HEK293 (cell line): ENCODE measurements around the gene TUBB4A.

Experiments used
- CTCF ChIA-PET: fragments of 350-600 bp; formaldehyde crosslinking; extraction: SDS; loops from one replicate; lab custom pipeline; 2021; ENCODE audit warnings: antibody characterized with exemption; lab: Yijun Ruan, JAX
- POLR2A ChIA-PET: fragments of 300-600 bp; formaldehyde crosslinking; extraction: SDS; loops from one replicate; lab custom pipeline; 2020; ENCODE audit warnings: antibody characterized with exemption, inconsistent platforms; lab: Yijun Ruan, JAX
- H3K27ac ChIP-seq: fragments of 200-500 bp; sonication (Bioruptor generic); 2 replicates; pipeline ENCODE4 v1.5.1; 2014; ENCODE audit warnings: low read depth, low read length, control low read depth, inconsistent platforms; ENCODE audit errors: extremely low read depth
- H3K36me3 ChIP-seq, 2 experiments: fragments of 200-500 bp in 1 of 2; sonication (Bioruptor generic) in 1 of 2; 1 replicate in 1 of 2; 2 replicates in 1 of 2; pipeline ENCODE4 v1.5.1; 2014 to 2017; ENCODE audit warnings: inconsistent platforms in 2 of 2, low read length in 2 of 2; ENCODE audit not compliant: control insufficient read depth in 2 of 2, insufficient read depth in 1 of 2
- H3K4me1 ChIP-seq: fragments of 200-500 bp; sonication (Bioruptor generic); 2 replicates; pipeline ENCODE4 v1.5.1; 2014; ENCODE audit warnings: mild to moderate bottlenecking, low read length, inconsistent platforms; ENCODE audit not compliant: control insufficient read depth, insufficient read depth
- H3K4me3 ChIP-seq: 2 replicates; pipeline ENCODE4 v1.5.1; 2011; ENCODE audit warnings: low read depth, mild to moderate bottlenecking, control low read depth, low read length, moderate library complexity
- H3K9me3 ChIP-seq: fragments of 200-500 bp; sonication (Bioruptor generic); 2 replicates; pipeline ENCODE4 v1.5.1; 2014; ENCODE audit warnings: low read depth, low read length, inconsistent platforms; ENCODE audit not compliant: control insufficient read depth, insufficient read depth
- BCL11B ChIP-seq: fragments of 450-650 bp; formaldehyde crosslinking; IDR thresholded peaks from 2 replicates; pipeline ENCODE4 v1.5.1; 2016; ENCODE audit warnings: low read depth, missing biosample characterization, missing genetic modification characterization
- EGR2 ChIP-seq: fragments of 450-650 bp; formaldehyde crosslinking; IDR thresholded peaks from 2 replicates; pipeline ENCODE4 v1.5.1; 2016; ENCODE audit warnings: low read depth, missing biosample characterization, missing genetic modification characterization
- FEZF1 ChIP-seq: fragments of 450-650 bp; formaldehyde crosslinking; IDR thresholded peaks from 2 replicates; pipeline ENCODE4 v1.5.1; 2016; ENCODE audit warnings: missing biosample characterization, missing genetic modification characterization
- GLI4 ChIP-seq: fragments of 450-650 bp; formaldehyde crosslinking; IDR thresholded peaks from 2 replicates; pipeline ENCODE4 v1.5.1; 2016; ENCODE audit warnings: missing biosample characterization, missing genetic modification characterization
- KLF1 ChIP-seq: fragments of 450-650 bp; formaldehyde crosslinking; IDR thresholded peaks from 2 replicates; pipeline ENCODE4 v1.5.1; 2016; ENCODE audit warnings: missing biosample characterization, missing genetic modification characterization
- KLF7 ChIP-seq: fragments of 450-650 bp; formaldehyde crosslinking; IDR thresholded peaks from 2 replicates; pipeline ENCODE4 v1.5.1; 2016; ENCODE audit warnings: missing biosample characterization, missing genetic modification characterization, borderline replicate concordance
- KLF8 ChIP-seq: fragments of 450-650 bp; formaldehyde crosslinking; IDR thresholded peaks from 2 replicates; pipeline ENCODE4 v1.5.1; 2016; ENCODE audit warnings: missing biosample characterization, missing genetic modification characterization
- MYNN ChIP-seq: fragments of 450-650 bp; formaldehyde crosslinking; IDR thresholded peaks from 2 replicates; pipeline ENCODE4 v1.5.1; 2016; ENCODE audit warnings: missing biosample characterization, missing genetic modification characterization, borderline replicate concordance
- RBAK ChIP-seq: fragments of 450-650 bp; formaldehyde crosslinking; IDR thresholded peaks from 2 replicates; pipeline ENCODE4 v1.5.1; 2016; ENCODE audit warnings: missing biosample characterization, missing genetic modification characterization
- REPIN1 ChIP-seq: fragments of 450-650 bp; formaldehyde crosslinking; IDR thresholded peaks from 2 replicates; pipeline ENCODE4 v1.5.1; 2017; ENCODE audit warnings: missing biosample characterization, missing genetic modification characterization, low read depth
- ZBTB20 ChIP-seq: fragments of 450-650 bp; formaldehyde crosslinking; IDR thresholded peaks from 2 replicates; pipeline ENCODE4 v1.5.1; 2016; ENCODE audit warnings: missing biosample characterization, missing genetic modification characterization
- ZBTB26 ChIP-seq: fragments of 450-650 bp; formaldehyde crosslinking; optimal IDR thresholded peaks from 2 replicates; pipeline ENCODE3; 2016; ENCODE audit warnings: missing biosample characterization, mild to moderate bottlenecking, missing genetic modification characterization
- ZBTB48 ChIP-seq: fragments of 450-650 bp; formaldehyde crosslinking; IDR thresholded peaks from 2 replicates; pipeline ENCODE4 v1.5.1; 2016; ENCODE audit warnings: missing biosample characterization, missing genetic modification characterization
- ZBTB7A ChIP-seq: fragments of 450-650 bp; formaldehyde crosslinking; IDR thresholded peaks from 2 replicates; pipeline ENCODE4 v1.5.1; 2016; ENCODE audit warnings: low read depth, missing biosample characterization, missing genetic modification characterization
- ZFP3 ChIP-seq: fragments of 450-650 bp; formaldehyde crosslinking; IDR thresholded peaks from 2 replicates; pipeline ENCODE4 v1.5.1; 2016; ENCODE audit warnings: low read depth, missing biosample characterization, missing genetic modification characterization
- ZFP37 ChIP-seq: fragments of 450-650 bp; formaldehyde crosslinking; IDR thresholded peaks from 2 replicates; pipeline ENCODE4 v1.5.1; 2016; ENCODE audit warnings: missing biosample characterization, missing genetic modification characterization
- ZFP41 ChIP-seq: fragments of 450-650 bp; formaldehyde crosslinking; IDR thresholded peaks from 2 replicates; pipeline ENCODE4 v1.5.1; 2016; ENCODE audit warnings: missing biosample characterization, missing genetic modification characterization, borderline replicate concordance
- ZNF114 ChIP-seq: fragments of 450-650 bp; formaldehyde crosslinking; IDR thresholded peaks from 2 replicates; pipeline ENCODE4 v1.5.0; 2017; ENCODE audit warnings: missing biosample characterization, missing genetic modification characterization
- ZNF132 ChIP-seq: fragments of 450-650 bp; formaldehyde crosslinking; IDR thresholded peaks from 2 replicates; pipeline ENCODE4 v1.5.1; 2017; ENCODE audit warnings: missing biosample characterization, missing genetic modification characterization, borderline replicate concordance
- ZNF16 ChIP-seq: fragments of 450-650 bp; formaldehyde crosslinking; IDR thresholded peaks from 2 replicates; pipeline ENCODE4 v1.5.1; 2016; ENCODE audit warnings: low read depth, missing biosample characterization, missing genetic modification characterization
- ZNF18 ChIP-seq: fragments of 450-650 bp; formaldehyde crosslinking; IDR thresholded peaks from 2 replicates; pipeline ENCODE4 v1.5.1; 2016; ENCODE audit warnings: missing biosample characterization, missing genetic modification characterization
- ZNF211 ChIP-seq: fragments of 450-650 bp; formaldehyde crosslinking; IDR thresholded peaks from 2 replicates; pipeline ENCODE4 v1.5.1; 2016; ENCODE audit warnings: low read depth, missing biosample characterization, missing genetic modification characterization
- ZNF248 ChIP-seq: fragments of 450-650 bp; formaldehyde crosslinking; IDR thresholded peaks from 2 replicates; pipeline ENCODE4 v1.5.1; 2017; ENCODE audit warnings: missing biosample characterization, missing genetic modification characterization
- ZNF366 ChIP-seq: fragments of 450-650 bp; formaldehyde crosslinking; conservative IDR thresholded peaks from 2 replicates; pipeline ENCODE4 v1.5.1; 2016; ENCODE audit warnings: missing biosample characterization, missing genetic modification characterization
- ZNF404 ChIP-seq: fragments of 450-650 bp; formaldehyde crosslinking; IDR thresholded peaks from 2 replicates; pipeline ENCODE4 v1.5.1; 2017; ENCODE audit warnings: missing biosample characterization, missing genetic modification characterization
- ZNF473 ChIP-seq: fragments of 450-650 bp; formaldehyde crosslinking; IDR thresholded peaks from 2 replicates; pipeline ENCODE4 v1.5.1; 2017; ENCODE audit warnings: missing biosample characterization, missing genetic modification characterization
- ZNF510 ChIP-seq: fragments of 450-650 bp; formaldehyde crosslinking; IDR thresholded peaks from 2 replicates; pipeline ENCODE4 v1.5.1; 2018; ENCODE audit warnings: mild to moderate bottlenecking, missing genetic modification characterization, missing biosample characterization; ENCODE audit not compliant: insufficient replicate concordance
- ZNF513 ChIP-seq: fragments of 450-650 bp; IDR thresholded peaks from 2 replicates; pipeline ENCODE4 v1.5.1; 2018; ENCODE audit warnings: missing biosample characterization, missing genetic modification characterization
- ZNF530 ChIP-seq: fragments of 450-650 bp; formaldehyde crosslinking; IDR thresholded peaks from 2 replicates; pipeline ENCODE4 v1.5.1; 2016; ENCODE audit warnings: low read depth, missing biosample characterization, missing genetic modification characterization
- ZNF544 ChIP-seq: fragments of 450-650 bp; formaldehyde crosslinking; IDR thresholded peaks from 2 replicates; pipeline ENCODE4 v1.5.0; 2017; ENCODE audit warnings: missing biosample characterization, missing genetic modification characterization
- ZNF600 ChIP-seq: fragments of 450-650 bp; formaldehyde crosslinking; IDR thresholded peaks from 2 replicates; pipeline ENCODE4 v1.5.1; 2016; ENCODE audit warnings: missing biosample characterization, missing genetic modification characterization
- ZNF747 ChIP-seq: fragments of 450-650 bp; formaldehyde crosslinking; IDR thresholded peaks from 2 replicates; pipeline ENCODE4 v1.5.1; 2016; ENCODE audit warnings: missing biosample characterization, missing genetic modification characterization
- ZNF776 ChIP-seq: fragments of 450-650 bp; formaldehyde crosslinking; IDR thresholded peaks from 2 replicates; pipeline ENCODE4 v1.5.0; 2017; ENCODE audit warnings: missing biosample characterization, missing genetic modification characterization, borderline replicate concordance
- ZSCAN18 ChIP-seq: fragments of 450-650 bp; formaldehyde crosslinking; IDR thresholded peaks from 2 replicates; pipeline ENCODE4 v1.5.1; 2016; ENCODE audit warnings: missing biosample characterization, missing genetic modification characterization

TUBB4A gene

GRCh38 chr19:6532244-6532999, 30.3 kb upstream of the TUBB4A start:
- Histone ChIP-seq H3K36me3 (peaks cover 0 to 21% of the 10 kb centered on the region in 2 experiments; a peak in 1 of 3 replicates), H3K4me3 (no peak overlapping the region), H3K4me1 (no peaks in the 10 kb centered on the region; the same call in 1 of the 2 replicates), H3K27ac (no peak overlapping the region), H3K9me3 (no peaks in the 10 kb centered on the region)
- CTCF ChIA-PET: interaction anchor here (0.6 kb wide), 1 partner anchor 402 kb away, joined by 3 read pairs; no protein-coding TSS in a partner anchor
- POLR2A ChIA-PET: interaction anchor here (0.6 kb wide), 1 partner anchor 324 kb away, joined by 5 read pairs; no protein-coding TSS in a partner anchor
- TF ChIP-seq ZNF544 (tag by site-specific recombination): no peak
- TF ChIP-seq ZFP3 (tag by site-specific recombination): no peak
- TF ChIP-seq ZNF510 (tag by site-specific recombination): no peak
- 0 out of 2 replicates have a peak, but pooled peaks have one; percentile 59 for TF ChIP-seq ZBTB48 (tag by site-specific recombination)
- peak; percentile 16; the same call in 1 of the 2 replicates for TF ChIP-seq BCL11B (tag by site-specific recombination)
- TF ChIP-seq KLF1 (tag by site-specific recombination): peak; percentile 46
- TF ChIP-seq ZBTB26 (tag by site-specific recombination): peak; percentile 29
- TF ChIP-seq ZBTB20: peak; percentile 45; the same call in 1 of the 2 replicates
- TF ChIP-seq ZNF600 (tag by site-specific recombination): peak; percentile 69
- peak; percentile 100 for TF ChIP-seq EGR2 (tag by site-specific recombination)
- peak; percentile 34; the same call in 1 of the 2 replicates for TF ChIP-seq ZNF747 (tag by site-specific recombination)
- TF ChIP-seq ZFP37: no peak
- TF ChIP-seq ZBTB7A: peak; percentile 99
- TF ChIP-seq ZNF132 (tag by site-specific recombination): no peak
- TF ChIP-seq ZNF366 (tag by site-specific recombination): no peak
- TF ChIP-seq RBAK: peak; percentile 89
- TF ChIP-seq REPIN1 (tag by site-specific recombination): no peak
- no peak for TF ChIP-seq ZNF16 (tag by site-specific recombination)
- no peak for TF ChIP-seq ZNF530 (tag by site-specific recombination)
- TF ChIP-seq ZNF248: peak; percentile 82; the same call in 1 of the 2 replicates
- TF ChIP-seq ZSCAN18: no peak; the same call in none of the 2 replicates
- no peak for TF ChIP-seq ZNF114 (tag by site-specific recombination)
- TF ChIP-seq ZNF473 (tag by site-specific recombination): peak; percentile 72
- TF ChIP-seq FEZF1 (tag by site-specific recombination): no peak
- TF ChIP-seq ZFP41 (tag by site-specific recombination): no peak
- TF ChIP-seq ZNF18 (tag by site-specific recombination): no peak
- no peak for TF ChIP-seq ZNF404 (tag by site-specific recombination)
- TF ChIP-seq ZNF513 (tag by site-specific recombination): no peak
- peak; percentile 83 for TF ChIP-seq GLI4 (tag by site-specific recombination)
- TF ChIP-seq ZNF211 (tag by site-specific recombination): peak; percentile 31; the same call in 1 of the 2 replicates
- peak; percentile 52; the same call in 1 of the 2 replicates for TF ChIP-seq ZNF776 (tag by site-specific recombination)
- no peak for TF ChIP-seq MYNN
- no peak for TF ChIP-seq KLF7 (tag by site-specific recombination)
- peak; percentile 77 for TF ChIP-seq KLF8
